Activated CD8-positive, alpha-beta memory T cell treated with anti-CD3 and anti-CD28 coated beads, Interleukin-2, amount 50 U/mL, for 48 hours (primary cell): ENCODE results near the gene FRS2.
"Not testable (repeated sequence)": the region's sequence is repeated elsewhere in the genome, so short reads cannot be mapped to it uniquely, and the experiment has no call there.

Experiments
- DNase-seq: peaks from one replicate; pipeline ENCODE4 v3.0.0-alpha.2; 2020

Gene FRS2

DNA sequence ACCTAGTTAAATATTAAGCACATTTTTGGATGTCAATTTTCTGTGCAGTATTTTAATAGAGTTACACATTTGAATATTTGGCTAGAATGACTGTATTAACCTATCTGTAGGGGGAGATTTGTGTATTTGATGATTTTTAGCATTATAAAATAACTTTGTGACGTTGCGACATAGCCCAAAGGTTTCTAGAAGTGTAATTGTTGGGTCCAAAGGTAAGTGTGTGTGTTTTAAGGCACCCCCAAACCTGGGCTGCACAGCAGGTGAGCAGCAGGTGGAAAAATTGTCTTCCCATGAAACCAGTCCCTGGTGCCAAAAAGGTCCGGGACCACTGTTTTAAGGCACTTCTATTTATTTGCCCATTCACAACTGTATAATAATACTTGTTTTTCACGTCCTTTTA is 118.3 kb downstream of the FRS2 start:
- no peak for DNase-seq

DNA sequence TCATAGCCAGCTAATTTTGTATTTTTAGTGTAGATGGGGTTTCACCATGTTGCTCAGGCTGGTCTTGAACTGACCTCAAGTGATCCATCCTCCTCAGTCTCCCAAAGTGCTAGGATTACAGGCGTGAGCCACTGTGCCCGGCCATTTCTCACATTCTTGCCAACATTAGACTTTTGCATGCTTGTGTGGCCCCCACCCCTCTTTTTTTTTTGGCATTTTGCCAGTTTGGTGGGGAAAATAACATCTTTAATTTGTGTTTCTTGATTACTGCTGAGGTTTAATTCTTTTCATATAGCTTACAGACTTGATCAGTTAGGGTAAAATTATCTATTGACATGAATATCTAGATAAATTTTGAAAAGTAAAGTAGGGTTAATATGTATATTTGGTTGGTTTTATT is 118.9 kb downstream of the FRS2 start:
- no peak for DNase-seq

DNA sequence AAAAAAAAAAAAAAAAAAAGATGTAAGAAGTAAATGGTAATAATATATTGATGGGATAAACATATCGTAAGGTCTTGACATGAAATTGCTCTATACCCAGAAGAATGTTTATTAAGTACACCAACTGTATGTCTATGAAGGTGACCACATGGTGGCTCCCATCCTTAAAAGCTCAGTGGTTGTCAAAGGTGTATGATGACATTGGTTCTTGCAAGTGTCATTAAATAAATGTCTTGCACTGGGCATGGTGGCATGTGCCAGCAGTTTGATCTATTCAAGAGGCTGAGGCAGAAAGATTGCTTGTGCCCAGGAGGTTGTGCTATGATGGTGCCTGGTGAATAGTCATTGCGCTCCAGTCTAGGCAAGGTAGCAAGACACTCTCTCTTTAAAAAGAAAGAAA is 125.5 kb downstream of the FRS2 start:
- DNase-seq, result no peak

DNA sequence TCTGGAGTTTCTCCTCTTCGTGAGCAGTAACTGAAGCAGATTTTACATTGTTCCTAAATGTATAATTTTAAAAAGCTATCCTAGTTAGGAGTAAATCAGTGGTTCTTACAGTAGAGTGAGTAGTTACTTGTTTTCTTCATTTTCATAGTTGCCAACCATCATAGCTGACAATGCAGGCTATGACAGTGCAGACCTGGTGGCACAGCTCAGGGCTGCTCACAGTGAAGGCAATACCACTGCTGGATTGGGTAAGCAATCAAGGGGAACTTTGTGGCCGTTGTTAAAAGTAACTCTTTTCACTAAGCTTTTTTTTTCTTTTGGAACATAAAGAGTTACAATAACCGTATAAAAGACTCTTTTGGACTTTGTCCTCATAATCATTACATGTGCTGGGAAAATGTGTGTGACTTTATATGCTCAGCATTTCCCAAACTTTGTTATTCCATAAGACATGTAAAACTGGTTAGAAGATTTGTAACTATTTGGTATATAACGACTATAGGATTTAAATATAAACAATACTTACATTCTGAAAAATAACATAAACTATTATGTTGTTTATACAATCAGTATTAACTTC is 128.1 kb downstream of the FRS2 start:
- no peak for DNase-seq

DNA sequence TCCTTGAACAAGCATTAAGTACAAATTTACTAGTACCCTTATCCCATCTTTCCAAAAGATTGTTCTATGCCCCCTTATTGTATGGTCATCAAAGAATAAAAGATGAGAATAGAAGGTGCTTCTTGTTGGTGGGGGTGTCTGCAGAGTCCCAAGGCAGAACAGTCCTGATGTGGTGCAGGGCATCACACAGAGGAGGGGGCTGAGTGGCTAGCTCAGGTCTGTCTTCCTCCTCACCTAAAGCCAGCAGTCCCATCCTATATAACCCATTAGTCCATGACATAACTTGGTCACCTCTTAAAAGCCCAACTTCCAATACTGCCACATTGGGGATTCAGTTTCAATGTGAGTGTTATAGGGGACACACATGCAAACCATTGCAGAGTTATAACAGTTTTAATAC is 130.6 kb downstream of the FRS2 start:
- no peak for DNase-seq

DNA sequence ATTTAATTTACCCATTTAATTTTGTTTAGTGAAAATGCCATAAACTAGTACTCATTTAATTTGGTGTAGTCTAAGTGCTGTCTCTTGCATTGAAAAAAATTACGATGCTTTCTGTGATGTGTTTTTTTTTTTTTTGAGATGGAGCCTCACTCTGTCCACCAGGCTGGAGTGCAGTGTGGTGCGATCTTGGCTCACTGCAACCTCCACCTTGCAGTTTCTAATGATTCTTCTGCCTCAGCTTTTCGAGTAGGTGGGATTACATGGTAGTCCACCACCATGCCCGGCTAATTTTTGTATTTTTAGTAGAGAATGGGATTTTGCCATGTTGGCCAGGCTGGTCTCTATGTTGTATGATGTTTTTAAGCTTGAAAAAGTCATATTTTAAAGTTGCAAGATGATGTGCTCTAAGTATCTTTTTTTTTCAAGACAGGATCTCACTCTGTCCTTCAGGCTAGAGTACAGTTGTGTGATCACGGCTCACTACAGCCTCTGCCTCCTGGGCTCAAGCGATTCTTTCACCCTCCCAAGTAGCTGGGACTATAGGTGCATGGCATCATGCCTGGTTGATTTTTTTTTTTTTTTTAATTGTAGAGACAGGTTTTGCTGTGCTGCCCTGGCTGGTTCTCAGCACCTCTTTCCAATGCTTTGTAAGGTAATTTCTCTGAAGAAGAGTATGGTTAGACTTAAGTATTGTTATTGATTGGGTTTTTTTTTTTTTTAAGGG is 131.9 kb downstream of the FRS2 start:
- no peak for DNase-seq

DNA sequence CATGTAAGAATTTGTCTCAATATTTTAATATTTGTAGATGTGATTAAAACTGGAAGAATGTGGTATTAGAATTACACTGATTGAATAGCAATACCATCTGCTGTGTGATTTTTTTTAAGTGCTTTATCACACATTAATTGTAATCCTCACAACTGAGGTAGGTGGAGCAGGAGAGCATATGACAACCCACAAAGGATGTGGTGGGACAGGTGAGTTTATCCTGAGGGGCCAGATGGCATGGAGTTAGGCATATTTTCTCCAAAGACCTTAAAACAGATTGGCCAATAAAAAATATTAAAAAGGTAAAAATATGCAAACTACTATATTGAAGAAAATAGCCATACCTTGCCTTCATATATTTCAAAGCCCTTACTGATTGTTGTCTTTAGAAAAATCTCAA is 132.8 kb downstream of the FRS2 start:
- no peak for DNase-seq

DNA sequence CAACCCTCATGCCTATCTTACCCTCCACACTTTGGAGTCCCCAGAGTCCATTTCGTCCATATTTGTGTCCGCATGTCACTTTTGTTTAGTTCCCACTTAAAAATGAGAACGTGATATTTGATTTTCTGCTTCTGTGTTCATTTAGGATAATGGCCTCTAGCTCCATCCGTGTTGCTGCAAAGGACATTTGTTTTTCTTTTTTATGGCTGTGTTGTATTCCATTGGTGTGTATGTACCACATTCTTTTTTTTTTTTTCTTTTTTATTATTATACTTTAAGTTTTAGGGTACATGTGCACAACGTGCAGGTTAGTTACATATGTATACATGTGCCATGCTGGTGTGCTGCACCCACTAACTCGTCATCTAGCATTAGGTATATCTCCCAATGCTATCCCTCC is 133.4 kb downstream of the FRS2 start:
- not testable (repeated sequence) for DNase-seq

DNA sequence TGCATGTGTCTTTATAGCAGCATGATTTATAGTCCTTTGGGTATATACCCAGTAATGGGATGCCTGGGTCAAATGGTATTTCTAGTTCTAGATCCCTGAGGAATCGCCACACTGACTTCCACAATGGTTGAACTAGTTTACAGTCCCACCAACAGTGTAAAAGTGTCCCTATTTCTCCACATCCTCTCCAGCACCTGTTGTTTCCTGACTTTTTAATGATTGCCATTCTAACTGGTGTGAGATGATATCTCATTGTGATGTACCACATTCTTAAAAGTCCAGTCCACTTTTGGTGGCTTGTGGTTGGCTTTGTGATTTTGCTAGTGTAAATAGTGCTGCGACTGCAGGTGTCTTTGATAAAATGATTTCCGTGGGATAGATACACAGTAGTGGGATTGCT is 134.1 kb downstream of the FRS2 start:
- not testable (repeated sequence) for DNase-seq

DNA sequence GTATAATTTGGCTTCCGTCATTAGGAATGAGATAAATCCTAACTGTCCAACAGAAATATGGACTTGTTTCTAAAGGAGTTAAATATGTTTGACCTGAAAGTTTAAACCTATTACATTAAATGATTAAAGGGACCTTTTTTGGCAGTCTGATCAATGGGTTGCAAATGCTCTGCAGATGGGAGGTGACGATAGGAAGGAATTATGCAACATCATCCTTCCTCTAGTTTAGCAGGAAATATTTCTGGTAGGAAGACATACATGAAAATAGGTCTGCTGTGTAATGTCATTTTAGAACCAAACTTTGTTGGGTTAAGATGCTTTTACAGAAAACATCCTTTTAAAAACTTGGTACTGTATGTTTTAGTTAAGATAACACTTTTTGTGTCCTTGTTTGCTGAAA is 137.9 kb downstream of the FRS2 start:
- no peak for DNase-seq

DNA sequence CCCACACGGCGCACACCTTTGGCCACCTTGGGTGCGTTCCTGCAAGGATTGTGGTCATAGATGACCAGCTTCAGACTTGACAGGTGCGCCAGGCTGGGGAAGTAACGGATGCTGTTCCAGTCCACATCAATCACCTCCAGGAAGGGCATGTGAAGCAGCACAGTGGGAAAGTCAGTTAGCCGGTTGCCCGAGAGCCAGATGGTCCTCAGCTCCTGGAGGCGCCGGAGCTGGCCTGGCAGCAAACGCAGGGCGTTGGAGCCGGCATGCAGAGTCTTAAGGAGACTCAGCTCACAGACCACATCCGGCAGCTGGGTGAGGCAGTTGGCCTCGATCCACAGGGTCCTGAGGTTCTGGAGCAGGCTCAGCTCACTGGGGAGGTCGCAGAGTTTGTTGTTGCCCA is 139.9 kb downstream of the FRS2 start:
- DNase-seq, result no peak

DNA sequence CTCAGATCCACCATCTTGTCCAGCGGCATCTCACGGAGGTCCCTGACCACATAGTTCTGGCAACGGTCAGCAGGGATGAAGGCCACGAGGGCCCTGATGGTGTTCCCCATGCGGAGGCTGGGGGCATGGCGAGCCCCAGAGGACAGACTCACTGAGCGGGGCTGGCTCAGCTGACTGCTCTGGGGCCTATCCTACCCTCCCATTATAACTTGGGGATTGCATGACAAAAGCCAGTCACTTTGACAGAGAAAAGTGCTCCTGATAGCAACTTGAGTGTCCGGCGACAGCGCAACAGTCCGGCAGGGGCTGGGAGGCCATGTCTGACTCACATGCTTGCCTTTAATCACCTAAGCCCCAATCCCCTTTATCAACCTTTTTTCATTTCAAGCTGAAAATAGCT is 140.5 kb downstream of the FRS2 start, which contains the start of gene LRRC10:
LRRC10 (minus strand) TSS at position 179 of the 400 bp plus-strand sequence; CDS start at position 110, 69 bp downstream.
- DNase-seq, result no peak

DNA sequence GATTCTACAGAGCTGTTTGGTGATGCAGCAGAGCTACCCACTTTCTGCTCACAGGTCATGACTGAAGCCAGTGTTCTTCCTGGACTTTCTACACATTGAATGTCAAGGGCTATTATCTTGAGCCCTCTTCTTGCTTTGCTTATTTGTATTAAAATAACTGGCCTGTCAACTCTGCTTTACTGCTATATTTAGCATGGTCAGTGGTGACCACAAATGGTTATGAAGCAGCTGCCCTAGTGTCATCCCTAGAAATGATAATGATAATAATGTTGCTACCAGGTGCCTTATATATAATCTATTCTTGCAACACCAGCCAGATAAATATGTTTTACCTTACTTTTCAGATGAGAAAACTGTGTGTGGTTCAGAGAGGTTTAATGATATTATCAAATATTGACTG is 143.2 kb downstream of the FRS2 start:
- no peak for DNase-seq

DNA sequence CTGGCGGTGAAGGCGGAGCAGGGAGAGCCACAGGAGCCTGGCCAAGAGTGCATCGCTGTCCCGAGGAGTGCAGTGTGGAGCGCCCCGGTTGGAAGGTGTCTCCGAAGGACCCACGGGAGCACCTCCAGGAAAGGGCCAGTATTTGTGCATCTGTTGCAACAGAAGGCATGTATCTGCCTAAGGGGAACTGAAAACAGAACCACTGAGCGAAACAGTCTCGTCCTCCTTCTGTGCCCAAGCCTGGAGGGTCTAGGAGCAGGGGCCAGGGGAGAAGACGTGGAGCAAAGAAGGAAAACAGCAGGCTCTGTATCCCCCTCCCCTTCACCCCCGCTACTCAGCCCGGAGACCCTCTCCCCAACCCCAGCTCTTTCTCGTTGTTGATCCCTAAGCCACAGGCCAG is 145.8 kb downstream of the FRS2 start:
- no peak for DNase-seq

DNA sequence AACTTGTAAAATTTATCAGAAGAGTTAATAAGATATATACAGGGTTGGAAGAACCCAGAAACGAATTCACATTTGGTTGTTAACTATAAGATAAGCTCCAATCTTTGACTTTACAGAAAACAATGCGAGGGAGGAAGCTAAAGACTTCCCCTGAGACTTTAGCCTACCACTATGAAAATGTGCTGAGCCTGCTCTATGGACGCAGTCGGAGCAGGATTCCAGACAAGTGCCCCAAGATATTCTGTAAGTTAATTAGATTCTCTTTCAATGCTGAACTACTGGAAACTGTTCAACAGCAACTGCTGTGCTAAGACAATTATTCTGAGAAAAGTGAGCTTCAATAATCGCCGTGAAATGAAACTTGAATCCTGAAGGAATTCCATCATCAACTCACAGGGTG is 148.9 kb downstream of the FRS2 start:
- DNase-seq, result no peak

DNA sequence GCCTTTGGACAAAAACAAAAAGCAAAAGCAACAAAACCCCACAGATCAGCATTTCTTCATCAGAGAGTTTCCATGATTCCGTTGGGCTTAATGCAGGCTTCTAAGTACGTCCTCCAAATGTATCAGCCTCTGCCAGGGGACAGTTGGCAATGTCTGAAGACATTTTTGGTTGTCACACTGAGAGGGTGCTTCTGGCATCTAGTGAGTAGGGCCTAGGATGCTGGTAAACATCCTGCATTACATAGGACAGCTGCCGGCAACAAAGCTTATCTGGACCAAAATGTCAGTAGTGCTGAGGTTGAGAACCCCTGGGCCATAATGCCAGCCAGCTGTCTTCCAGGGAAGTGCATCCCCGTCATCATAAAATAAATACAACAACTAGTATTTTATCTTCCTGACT is 149.9 kb downstream of the FRS2 start:
- no peak for DNase-seq

DNA sequence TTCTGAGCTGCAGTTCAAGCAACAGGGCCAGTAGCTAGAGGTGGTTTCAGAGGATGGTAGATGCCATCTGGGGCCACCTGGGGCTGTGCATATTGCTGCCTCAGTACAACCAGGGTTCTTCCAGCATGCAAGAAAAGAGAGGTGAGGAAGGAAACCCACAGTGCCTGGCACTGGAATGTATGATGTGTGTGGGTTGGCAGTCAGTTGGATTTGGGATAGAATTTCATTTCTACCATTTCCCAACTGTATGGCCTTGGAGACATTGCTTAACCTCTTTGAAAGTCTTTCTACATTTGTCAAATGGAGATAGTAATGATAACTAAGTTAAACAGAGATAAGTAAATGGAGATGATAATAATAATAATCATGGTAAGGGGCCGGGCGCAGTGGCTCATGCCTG is 150.7 kb downstream of the FRS2 start:
- no peak for DNase-seq

DNA sequence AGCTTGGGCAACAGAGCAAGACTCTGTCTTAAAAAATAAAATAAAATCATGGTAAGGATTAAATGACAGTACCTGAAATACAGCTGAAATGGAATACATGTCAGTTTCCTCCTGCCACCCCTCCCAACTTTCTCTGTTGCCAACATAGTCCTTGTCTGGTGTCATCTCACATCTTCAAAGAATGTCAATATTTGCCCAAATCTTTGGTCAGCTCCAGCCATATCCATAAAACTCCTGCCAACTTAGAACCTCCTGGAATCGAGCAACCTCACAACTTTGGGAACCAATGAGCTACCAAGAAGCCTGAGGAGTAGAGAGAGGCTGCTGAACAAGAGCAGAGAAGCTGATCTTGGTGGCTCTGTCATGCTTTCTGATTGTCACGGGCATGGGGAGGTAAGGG is 151.4 kb downstream of the FRS2 start:
- DNase-seq, result no peak

DNA sequence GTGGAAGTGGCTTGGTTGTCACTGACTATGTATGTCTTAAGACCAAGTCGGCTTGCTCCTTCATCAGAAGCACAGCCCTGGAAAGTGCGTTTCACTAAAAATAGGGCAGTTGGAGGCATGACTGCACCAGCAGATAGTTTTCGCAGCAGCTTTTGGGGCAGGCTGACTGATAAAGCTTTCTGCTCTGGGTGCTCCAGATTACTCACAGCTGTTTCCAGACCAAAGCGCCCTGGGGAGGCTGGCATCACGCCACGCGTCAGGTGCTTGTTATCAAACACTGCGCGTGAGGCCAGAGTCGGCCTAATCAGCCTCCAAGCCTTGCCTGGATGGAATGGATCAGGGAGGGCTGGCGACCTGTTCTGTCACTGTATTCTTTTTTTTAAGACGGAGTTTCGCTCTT is 153.8 kb downstream of the FRS2 start:
- no peak for DNase-seq

DNA sequence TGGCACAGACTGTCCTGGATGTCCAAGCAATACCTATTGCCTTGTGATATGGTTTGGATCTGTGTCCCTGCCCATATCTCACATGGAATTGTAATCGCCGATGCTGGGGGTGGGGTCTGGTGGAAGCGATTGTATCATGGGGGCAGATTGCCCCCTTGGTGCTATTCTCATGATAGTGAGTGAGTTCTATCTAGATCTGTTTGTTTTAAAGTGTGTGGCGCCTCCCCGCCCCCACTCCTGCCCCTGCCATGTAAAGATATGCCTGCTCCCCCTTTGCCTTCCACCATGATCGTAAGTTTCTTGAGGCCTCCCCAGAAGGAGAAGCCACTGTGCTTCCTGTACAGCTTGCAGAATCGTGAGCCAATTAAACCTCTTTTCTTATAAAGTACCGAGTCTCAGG is 157.3 kb downstream of the FRS2 start:
- DNase-seq, result no peak
